Panc1 (cell line): ENCODE data around the gene SPEG. TPM values are rescaled to one million over a fixed set of nuclear protein-coding genes. Genes with fewer than 3 reads are reported as not detected.

Source experiments
- ATAC-seq: fragments of 200-7000 bp; cut with Tn5 transposase; 2 replicates; pipeline ENCODE4 v1.9.1; 2020; ENCODE audit warnings: mild to moderate bottlenecking, moderate library complexity
- BruUV-seq: library from RNA; stranded (reverse); fragments of 400-500 nt; replicated peaks from 2 replicates; lab custom pipeline; 2021; lab: Mats Ljungman, UMichigan
- CTCF ChIA-PET: fragments of 300-600 bp; sonication (Branson Sonifier 250); formaldehyde crosslinking; loops from one replicate; lab custom pipeline; 2022; ENCODE audit warnings: antibody characterized with exemption; lab: Charles Lee
- POLR2A ChIA-PET: fragments of 300-600 bp; sonication (Branson Sonifier 250); formaldehyde crosslinking; loops from one replicate; lab custom pipeline; 2022; ENCODE audit warnings: antibody characterized with exemption; lab: Charles Lee
- DNase-seq: peaks from one replicate; pipeline ENCODE4 v3.0.0-alpha.2; 2010; ENCODE audit warnings: low read depth, low spot score
- H3K27ac ChIP-seq: 2 replicates; pipeline ENCODE4 v1.5.1; 2011; ENCODE audit warnings: mild to moderate bottlenecking, low read length, inconsistent platforms
- H3K27me3 ChIP-seq: fragments of 200-500 bp; sonication (Bioruptor generic); 2 replicates; pipeline ENCODE4 v1.6.0; 2014; ENCODE audit warnings: low read length, inconsistent platforms; ENCODE audit not compliant: control insufficient read depth, insufficient read depth
- H3K36me3 ChIP-seq: fragments of 200-500 bp; sonication (Bioruptor generic); 2 replicates; pipeline ENCODE4 v1.5.1; 2014; ENCODE audit warnings: inconsistent platforms, mild to moderate bottlenecking, low read length, moderate library complexity; ENCODE audit not compliant: control insufficient read depth, insufficient read depth
- H3K4me1 ChIP-seq: 2 replicates; pipeline ENCODE4 v1.5.1; 2011; ENCODE audit warnings: inconsistent platforms, mild to moderate bottlenecking, low read length, moderate library complexity; ENCODE audit not compliant: control insufficient read depth, insufficient read depth
- H3K4me3 ChIP-seq, 2 experiments: 2 replicates each; pipeline ENCODE4 v1.5.1; 2011 to 2012; ENCODE audit warnings: low read depth in 2 of 2, low read length in 2 of 2, mild to moderate bottlenecking in 2 of 2, inconsistent platforms in 1 of 2, moderate library complexity in 1 of 2
- H3K9me3 ChIP-seq: fragments of 200-500 bp; sonication (Bioruptor generic); 2 replicates; pipeline ENCODE4 v1.5.1; 2014; ENCODE audit warnings: low read depth, mild to moderate bottlenecking, inconsistent platforms, low read length, moderate library complexity; ENCODE audit not compliant: control insufficient read depth, insufficient read depth
- CTCF ChIP-seq: fragments of 450-650 bp; IDR thresholded peaks from 2 replicates; pipeline ENCODE4 v1.5.1; 2017; ENCODE audit warnings: mild to moderate bottlenecking
- POLR2AphosphoS5 ChIP-seq: IDR thresholded peaks from 2 replicates; pipeline ENCODE4 v1.6.1; 2012; ENCODE audit warnings: mild to moderate bottlenecking, low read depth, low read length, moderate library complexity
- REST ChIP-seq, 2 experiments: IDR thresholded peaks; 2 replicates each; pipeline ENCODE4 v1.6.1; 2011 to 2012; ENCODE audit warnings: low read depth in 2 of 2, control low read depth in 1 of 2, low read length in 1 of 2, mild to moderate bottlenecking in 1 of 2, moderate library complexity in 1 of 2; ENCODE audit not compliant: insufficient read depth in 1 of 2
- SIN3A ChIP-seq: IDR thresholded peaks from 2 replicates; pipeline ENCODE4 v1.6.1; 2012; ENCODE audit warnings: low read depth, mild to moderate bottlenecking, low read length, moderate library complexity, borderline replicate concordance; ENCODE audit not compliant: insufficient read depth
- TCF7L2 ChIP-seq: IDR thresholded peaks from 2 replicates; pipeline ENCODE4 v1.6.1; 2011; ENCODE audit warnings: mild to moderate bottlenecking, low read depth, low read length, inconsistent platforms
- in situ Hi-C: cut with HindIII; loops from 2 replicates; pipeline ENCODE4 v1.10.0; 2016; ENCODE audit warnings: low sequenced_read_pairs, low pct_unique_long_range_greater_than_20kb
- intact Hi-C: fragments of 100-400 bp; cut with micrococcal nuclease; formaldehyde crosslinking; loops from one replicate; pipeline ENCODE4 v1.10.0; 2022; ENCODE audit not compliant: unreplicated experiment
- total RNA-seq: library from RNA; stranded (reverse); gene quantifications from one replicate; pipeline ENCODE4 v1.2.1, GENCODE V29; 2021; ENCODE audit not compliant: unreplicated experiment

The SPEG gene
- total RNA-seq, 1 experiment from 2014 or later, result 3.4 TPM

- Histone ChIP-seq H3K36me3 (no peaks in the 10 kb centered on the region; the same call in 1 of the 2 replicates), H3K4me1 (peaks cover 9% of the 10 kb centered on the region), H3K4me3 (no peak overlapping the region; a peak in 1 of 4 replicates), H3K9me3 (no peaks in the 10 kb centered on the region), H3K27me3 (peaks cover 8% of the 10 kb centered on the region), H3K27ac (no peak overlapping the region)
- in situ Hi-C loops (no loop called here), intact Hi-C loops (no loop called here)
- BruUV-seq, result no TSS peak
- no peak for TF ChIP-seq CTCF
- TF ChIP-seq POLR2AphosphoS5, result no peak
- TF ChIP-seq SIN3A, result no peak
- no peak for TF ChIP-seq REST (IDR thresholded peaks at IDR 0.05; ENCODE audit: insufficient read depth in 1 of 2, low read depth in 2 of 2, low read length in 1 of 2)
- no peak for TF ChIP-seq TCF7L2
- DNase-seq (no peak), ATAC-seq (no peak)
- ChIA-PET POLR2A (no interaction called here), CTCF (no interaction called here)
Measured at GRCh38 chr2:219443016-219443696, 8.5 kb downstream of the SPEG start.

- ATAC-seq, result no peak
- Histone ChIP-seq H3K36me3 (no peaks in the 10 kb centered on the region; the same call in 1 of the 2 replicates), H3K4me3 (no peak overlapping the region), H3K27me3 (peaks cover 8% of the 10 kb centered on the region), H3K9me3 (no peaks in the 10 kb centered on the region), H3K27ac (no peak overlapping the region), H3K4me1 (peaks cover 9% of the 10 kb centered on the region)
- POLR2A ChIA-PET, result no interaction called here
- DNase-seq, result no peak
- in situ Hi-C loops (no loop called here), intact Hi-C loops (no loop called here)
- TF ChIP-seq TCF7L2, result no peak
- TF ChIP-seq REST (IDR thresholded peaks at IDR 0.05; ENCODE audit: insufficient read depth in 1 of 2, low read depth in 2 of 2, low read length in 1 of 2), result no peak
- TF ChIP-seq SIN3A, result no peak
- no peak for TF ChIP-seq POLR2AphosphoS5
- no peak for TF ChIP-seq CTCF
- CTCF ChIA-PET, result no interaction called here
- BruUV-seq, result no TSS peak
Measured at GRCh38 chr2:219443697-219444023, 9.0 kb downstream of the SPEG start.
